Endothelial cell of umbilical vein (primary cell): Measurements from ENCODE around the gene CPZ.

Experiments
- EZH2 ChIP-seq: IDR thresholded peaks from 2 replicates; pipeline ENCODE4 v1.6.1; 2012; ENCODE audit warnings: borderline replicate concordance, low read depth, mild to moderate bottlenecking, moderate library complexity, low read length, inconsistent platforms; ENCODE audit not compliant: severe bottlenecking
- POLR2A ChIP-seq: IDR thresholded peaks from 2 replicates; pipeline ENCODE4 v1.6.1; 2012; ENCODE audit warnings: low read depth, mild to moderate bottlenecking, control low read depth, low read length
- POLR2AphosphoS5 ChIP-seq: IDR thresholded peaks from 2 replicates; pipeline ENCODE4 v1.6.1; 2012; ENCODE audit warnings: low read depth, mild to moderate bottlenecking, control low read depth, low read length, moderate library complexity; ENCODE audit not compliant: insufficient read depth
- TF ChIP-seq, protein P1 (sequence below), 2 donors: IDR thresholded peaks; 1 replicate in 1 of 2; 2 replicates in 1 of 2; pipeline ENCODE4 v1.5.1; 2011; ENCODE audit warnings: low read length in 2 of 2, mild to moderate bottlenecking in 2 of 2, moderate library complexity in 2 of 2, control low read depth in 1 of 2, inconsistent platforms in 1 of 2, low read depth in 1 of 2; ENCODE audit not compliant: insufficient read depth in 1 of 2; ENCODE audit errors: extremely low read depth in 1 of 2
- TF ChIP-seq, protein P2 (sequence below): IDR thresholded peaks from 2 replicates; pipeline ENCODE4 v1.6.1; 2011; ENCODE audit not compliant: insufficient read depth, insufficient read length

DNA sequence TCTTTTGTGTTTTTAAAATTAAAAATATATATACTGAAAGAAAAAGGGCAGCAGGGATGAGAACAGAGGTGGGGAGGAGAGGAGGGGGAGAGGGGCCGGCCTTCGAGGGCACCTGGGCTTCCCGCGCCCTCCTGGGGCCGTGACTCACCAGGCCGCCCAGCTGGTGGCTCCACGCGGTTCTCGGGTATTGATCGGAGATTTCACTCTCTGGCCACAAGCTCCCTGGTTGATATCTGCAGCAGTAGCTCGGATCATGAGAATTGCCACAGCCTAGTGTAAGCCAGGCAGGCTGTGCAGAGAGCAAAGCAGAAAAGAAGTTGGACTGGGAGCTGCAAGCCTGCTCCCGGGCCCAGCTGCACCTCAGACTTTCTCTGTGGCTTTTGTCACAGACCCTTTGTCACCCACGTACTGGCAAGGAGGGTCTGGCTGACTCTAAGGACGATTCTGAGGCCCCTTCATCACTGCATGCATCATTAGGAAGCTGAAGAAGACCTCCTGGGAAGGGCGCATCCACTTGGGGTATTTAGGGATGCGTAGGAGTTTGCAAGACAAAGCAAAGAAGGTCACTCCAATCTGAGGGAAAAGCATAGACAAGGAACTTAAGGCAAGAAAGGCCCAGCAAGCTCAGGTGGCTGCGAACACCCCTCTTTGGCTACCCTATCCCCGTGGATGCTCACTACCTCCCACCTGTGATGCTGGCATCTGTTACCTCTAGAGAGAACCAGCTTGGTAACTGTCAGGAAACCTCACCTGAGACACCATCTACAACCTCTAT is 71.7 kb downstream of the CPZ start:
- no peak for TF ChIP-seq POLR2A
- TF ChIP-seq, protein P1, sequence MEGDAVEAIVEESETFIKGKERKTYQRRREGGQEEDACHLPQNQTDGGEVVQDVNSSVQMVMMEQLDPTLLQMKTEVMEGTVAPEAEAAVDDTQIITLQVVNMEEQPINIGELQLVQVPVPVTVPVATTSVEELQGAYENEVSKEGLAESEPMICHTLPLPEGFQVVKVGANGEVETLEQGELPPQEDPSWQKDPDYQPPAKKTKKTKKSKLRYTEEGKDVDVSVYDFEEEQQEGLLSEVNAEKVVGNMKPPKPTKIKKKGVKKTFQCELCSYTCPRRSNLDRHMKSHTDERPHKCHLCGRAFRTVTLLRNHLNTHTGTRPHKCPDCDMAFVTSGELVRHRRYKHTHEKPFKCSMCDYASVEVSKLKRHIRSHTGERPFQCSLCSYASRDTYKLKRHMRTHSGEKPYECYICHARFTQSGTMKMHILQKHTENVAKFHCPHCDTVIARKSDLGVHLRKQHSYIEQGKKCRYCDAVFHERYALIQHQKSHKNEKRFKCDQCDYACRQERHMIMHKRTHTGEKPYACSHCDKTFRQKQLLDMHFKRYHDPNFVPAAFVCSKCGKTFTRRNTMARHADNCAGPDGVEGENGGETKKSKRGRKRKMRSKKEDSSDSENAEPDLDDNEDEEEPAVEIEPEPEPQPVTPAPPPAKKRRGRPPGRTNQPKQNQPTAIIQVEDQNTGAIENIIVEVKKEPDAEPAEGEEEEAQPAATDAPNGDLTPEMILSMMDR (IDR thresholded peaks at IDR 0.05; ENCODE audit: extremely low read depth in 1 of 2, insufficient read depth in 1 of 2, low read depth in 1 of 2, low read length in 2 of 2) = no peak
- TF ChIP-seq, protein P2, sequence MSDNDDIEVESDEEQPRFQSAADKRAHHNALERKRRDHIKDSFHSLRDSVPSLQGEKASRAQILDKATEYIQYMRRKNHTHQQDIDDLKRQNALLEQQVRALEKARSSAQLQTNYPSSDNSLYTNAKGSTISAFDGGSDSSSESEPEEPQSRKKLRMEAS = no peak
- TF ChIP-seq EZH2 = no peak
- no peak for TF ChIP-seq POLR2AphosphoS5
